HG03575 (cell line): ENCODE results near the gene CSTB.
"Not testable (repeated sequence)": the region's sequence is repeated elsewhere in the genome, so short reads cannot be mapped to it uniquely, and the experiment has no call there.

Source experiments
- ATAC-seq: cut with Tn5 transposase; IDR thresholded peaks from one replicate; pipeline ENCODE4 v1.9.1; 2021; ENCODE audit not compliant: unreplicated experiment, insufficient number of reproducible peaks, low FRiP score; ENCODE audit errors: extremely low read depth

The CSTB gene

GRCh38 chr21:43775795-43776430 lies at the start of gene CSTB:
CSTB (minus strand) TSS chr21:43776308; CDS start chr21:43776269, 39 bp downstream.
- ATAC-seq, result no peak

- ATAC-seq, result no peak
These were observed 49.3 kb upstream of the CSTB start for GRCh38 chr21:43825242-43825935.

GRCh38 chr21:43824333-43825241 lies 48.5 kb upstream of the CSTB start:
- ATAC-seq, result no peak

- not testable (repeated sequence) for ATAC-seq
These were observed 46.6 kb upstream of the CSTB start for GRCh38 chr21:43822741-43823140.

- not testable (repeated sequence) for ATAC-seq
These were observed 46.1 kb upstream of the CSTB start for GRCh38 chr21:43822166-43822565.

- no peak for ATAC-seq
These were observed 44.4 kb upstream of the CSTB start for GRCh38 chr21:43820466-43820865.

GRCh38 chr21:43819511-43820405 lies 43.6 kb upstream of the CSTB start:
- no peak for ATAC-seq

GRCh38 chr21:43818685-43819084 lies 42.6 kb upstream of the CSTB start:
- no peak for ATAC-seq

GRCh38 chr21:43817157-43818086 lies 41.3 kb upstream of the CSTB start:
- no peak for ATAC-seq

- no peak for ATAC-seq
These were observed 40.5 kb upstream of the CSTB start for GRCh38 chr21:43816611-43817071.

GRCh38 chr21:43815991-43816390 lies 39.9 kb upstream of the CSTB start:
- no peak for ATAC-seq

GRCh38 chr21:43815107-43815613 lies 39.1 kb upstream of the CSTB start:
- no peak for ATAC-seq

GRCh38 chr21:43814215-43815106 lies 38.4 kb upstream of the CSTB start:
- ATAC-seq, result no peak

- ATAC-seq, result no peak
These were observed 37.5 kb upstream of the CSTB start for GRCh38 chr21:43813656-43813980.

- ATAC-seq, result no peak
These were observed 37.0 kb upstream of the CSTB start for GRCh38 chr21:43812957-43813655.

- ATAC-seq, result no peak
These were observed 36.2 kb upstream of the CSTB start for GRCh38 chr21:43812139-43812821.
